Fibroblast of lung (primary cell): ENCODE measurements around the gene TMEM270. TPM values are rescaled to one million over a fixed set of nuclear protein-coding genes. Genes with fewer than 3 reads are reported as not detected.
"Not testable (repeated sequence)": the region's sequence is repeated elsewhere in the genome, so short reads cannot be mapped to it uniquely, and the experiment has no call there.

Source experiments
- DNase-seq, 2 donors: peaks; one replicate each; pipeline versions ENCODE4 v3.0.0 to v3.0.0-alpha.2; 2010; ENCODE audit warnings: low read depth in 2 of 2
- H2AFZ ChIP-seq: 2 replicates; pipeline ENCODE4 v1.5.1; 2012; ENCODE audit warnings: low read length, control low read depth, inconsistent platforms
- H3K27ac ChIP-seq: 2 replicates; pipeline ENCODE4 v1.5.1; 2011; ENCODE audit warnings: low read length, control low read depth; ENCODE audit not compliant: insufficient read depth
- H3K27me3 ChIP-seq: 2 replicates; pipeline ENCODE4 v1.5.1; 2011; ENCODE audit warnings: mild to moderate bottlenecking, low read length; ENCODE audit not compliant: control insufficient read depth, insufficient read depth
- H3K36me3 ChIP-seq: 2 replicates; pipeline ENCODE4 v1.5.1; 2011; ENCODE audit warnings: low read length; ENCODE audit not compliant: control insufficient read depth, insufficient read depth
- H3K4me1 ChIP-seq: 2 replicates; pipeline ENCODE4 v1.5.1; 2011; ENCODE audit warnings: low read length; ENCODE audit not compliant: control insufficient read depth, insufficient read depth; ENCODE audit errors: extremely low read depth
- H3K4me2 ChIP-seq: 2 replicates; pipeline ENCODE4 v1.5.1; 2011; ENCODE audit warnings: low read length, control low read depth; ENCODE audit not compliant: insufficient read depth; ENCODE audit errors: extremely low read depth
- H3K4me3 ChIP-seq, 4 experiments: fragments of 200-600 bp in 1 of 4; sonication (generic) in 1 of 4; replicated peaks in 1 of 4; 2 replicates each; pipeline ENCODE4 v1.5.1; 2011 to 2016; ENCODE audit warnings: low read length in 4 of 4, low read depth in 3 of 4, mild to moderate bottlenecking in 3 of 4, control low read depth in 2 of 4, inconsistent platforms in 1 of 4, mixed read lengths in 1 of 4; ENCODE audit not compliant: insufficient read depth in 1 of 4; ENCODE audit errors: control extremely low read depth in 1 of 4
- H3K79me2 ChIP-seq: 2 replicates; pipeline ENCODE4 v1.5.1; 2012; ENCODE audit warnings: mild to moderate bottlenecking, low read length, inconsistent platforms; ENCODE audit not compliant: control insufficient read depth, insufficient read depth
- H3K9ac ChIP-seq: 2 replicates; pipeline ENCODE4 v1.5.1; 2011; ENCODE audit warnings: mild to moderate bottlenecking, low read length, control low read depth; ENCODE audit not compliant: insufficient read depth
- H3K9me3 ChIP-seq: 2 replicates; pipeline ENCODE4 v1.5.1; 2012; ENCODE audit warnings: low read depth, low read length; ENCODE audit not compliant: control insufficient read depth, insufficient read depth
- H4K20me1 ChIP-seq: 2 replicates; pipeline ENCODE4 v1.5.1; 2011; ENCODE audit warnings: low read length; ENCODE audit not compliant: control insufficient read depth, insufficient read depth; ENCODE audit errors: extremely low read depth
- EZH2 ChIP-seq: IDR thresholded peaks from 2 replicates; pipeline ENCODE4 v1.5.1; 2012; ENCODE audit warnings: low read length, control low read depth, mild to moderate bottlenecking; ENCODE audit errors: missing control alignments
- polyA plus RNA-seq, 2 donors: library from polyadenylated mRNA; depleted of rRNA in 1 of 2; stranded (reverse) in 1 of 2; unstranded in 1 of 2; fragments of >200 nt; gene quantifications; 2 replicates each; pipeline ENCODE4 v1.2.1, GENCODE V29; 2011 to 2012; ENCODE audit warnings: missing spikeins in 1 of 2
- total RNA-seq: library from RNA; depleted of rRNA; stranded (reverse); fragments of >200 nt; gene quantifications from 2 replicates; pipeline ENCODE4 v1.2.1, GENCODE V29; 2014
- TF ChIP-seq, protein P1 (sequence below), 2 donors: IDR thresholded peaks in 1 of 2; conservative IDR thresholded peaks in 1 of 2; 1 replicate in 1 of 2; 2 replicates in 1 of 2; pipeline ENCODE4 v1.5.1; 2011 to 2012; ENCODE audit warnings: low read length in 2 of 2, control low read depth in 1 of 2, inconsistent platforms in 1 of 2, low read depth in 1 of 2, mild to moderate bottlenecking in 1 of 2

TMEM270 gene
- total and polyA plus RNA-seq, 2 donors (not counting 1 experiment from before 2014, with no cell fraction given) = not detected

DNA sequence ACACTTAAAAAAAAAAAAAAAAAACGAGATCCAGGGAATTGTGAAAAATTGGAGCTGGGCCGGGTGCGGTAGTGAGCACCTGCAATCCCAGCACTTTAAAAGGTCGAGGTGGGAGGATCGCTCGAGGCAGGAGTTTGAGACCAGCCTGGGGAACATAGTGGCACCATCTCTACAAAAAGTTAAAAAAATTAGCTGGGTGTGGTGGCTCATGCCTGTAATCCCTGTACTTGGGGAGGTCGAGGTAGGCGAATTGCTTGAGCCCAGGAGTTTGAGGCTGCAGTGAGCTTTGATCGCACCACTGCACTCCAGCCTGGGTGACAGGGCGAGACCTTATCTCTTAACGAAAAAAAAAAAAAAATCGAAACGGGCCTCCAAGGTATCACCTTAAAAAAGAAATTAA is 28.2 kb upstream of the TMEM270 start:
- TF ChIP-seq, protein P1, sequence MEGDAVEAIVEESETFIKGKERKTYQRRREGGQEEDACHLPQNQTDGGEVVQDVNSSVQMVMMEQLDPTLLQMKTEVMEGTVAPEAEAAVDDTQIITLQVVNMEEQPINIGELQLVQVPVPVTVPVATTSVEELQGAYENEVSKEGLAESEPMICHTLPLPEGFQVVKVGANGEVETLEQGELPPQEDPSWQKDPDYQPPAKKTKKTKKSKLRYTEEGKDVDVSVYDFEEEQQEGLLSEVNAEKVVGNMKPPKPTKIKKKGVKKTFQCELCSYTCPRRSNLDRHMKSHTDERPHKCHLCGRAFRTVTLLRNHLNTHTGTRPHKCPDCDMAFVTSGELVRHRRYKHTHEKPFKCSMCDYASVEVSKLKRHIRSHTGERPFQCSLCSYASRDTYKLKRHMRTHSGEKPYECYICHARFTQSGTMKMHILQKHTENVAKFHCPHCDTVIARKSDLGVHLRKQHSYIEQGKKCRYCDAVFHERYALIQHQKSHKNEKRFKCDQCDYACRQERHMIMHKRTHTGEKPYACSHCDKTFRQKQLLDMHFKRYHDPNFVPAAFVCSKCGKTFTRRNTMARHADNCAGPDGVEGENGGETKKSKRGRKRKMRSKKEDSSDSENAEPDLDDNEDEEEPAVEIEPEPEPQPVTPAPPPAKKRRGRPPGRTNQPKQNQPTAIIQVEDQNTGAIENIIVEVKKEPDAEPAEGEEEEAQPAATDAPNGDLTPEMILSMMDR (conservative IDR thresholded peaks at IDR 0.05 in 1 of 2, IDR thresholded peaks at IDR 0.05 in 1 of 2; ENCODE audit: low read depth in 1 of 2, low read length in 2 of 2) = no peak
- TF ChIP-seq EZH2 = no peak

DNA sequence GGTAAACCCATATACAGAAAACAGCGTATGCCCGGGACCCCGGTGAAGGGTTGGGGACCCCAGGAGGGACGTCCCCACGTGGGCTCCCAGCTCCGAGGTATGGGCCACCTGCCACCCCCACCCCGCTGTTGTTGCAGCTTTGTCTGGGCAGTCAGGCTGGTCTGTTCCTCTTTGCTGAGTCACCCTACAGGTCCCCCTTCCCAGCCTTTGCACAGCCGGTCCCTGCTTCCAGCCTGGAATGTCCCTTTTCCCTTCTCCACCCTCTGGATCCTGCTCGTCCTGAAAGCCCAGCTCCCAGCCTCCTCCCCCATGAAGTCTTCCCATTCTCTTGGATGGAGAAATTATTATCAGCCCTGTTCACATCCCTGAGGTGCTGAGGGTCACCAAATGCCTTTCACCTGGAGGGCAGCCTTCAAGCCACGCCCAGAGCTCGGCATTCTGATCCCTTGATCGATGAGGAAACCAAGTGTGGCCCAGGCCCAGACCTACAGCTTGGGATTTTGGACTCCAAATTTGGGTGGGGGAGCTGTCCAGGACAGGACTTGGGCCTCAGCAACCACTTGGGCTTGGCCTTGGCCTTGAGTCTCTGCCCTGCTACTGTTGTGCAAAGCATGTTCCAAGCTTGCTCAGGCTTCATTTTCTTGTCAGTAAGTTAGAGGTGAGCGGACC is 27.6 kb upstream of the TMEM270 start:
- H4K20me1 ChIP-seq = no peaks in the 10 kb centered on the region
- no peaks in the 10 kb centered on the region for H3K27me3 ChIP-seq
- DNase-seq = no peak
- no peaks in the 10 kb centered on the region for H3K36me3 ChIP-seq
- H3K79me2 ChIP-seq = no peaks in the 10 kb centered on the region
- no peak overlapping the region for H3K4me3 ChIP-seq
- H3K9me3 ChIP-seq = no peaks in the 10 kb centered on the region
- peaks cover 7% of the 10 kb centered on the region for H3K4me1 ChIP-seq
- H3K4me2 ChIP-seq = no peak overlapping the region
- no peak overlapping the region for H3K27ac ChIP-seq
- TF ChIP-seq, protein P1 (conservative IDR thresholded peaks at IDR 0.05 in 1 of 2, IDR thresholded peaks at IDR 0.05 in 1 of 2; ENCODE audit: low read depth in 1 of 2, low read length in 2 of 2) = no peak
- H3K9ac ChIP-seq = no peak overlapping the region
- H2AFZ ChIP-seq = no peak overlapping the region

More for the DNA sequence above, 28.2 kb upstream of the TMEM270 start:
- H3K79me2 ChIP-seq = no peaks in the 10 kb centered on the region
- H3K27me3 ChIP-seq = no peaks in the 10 kb centered on the region
- DNase-seq = no peak
- no peaks in the 10 kb centered on the region for H3K36me3 ChIP-seq
- no peaks in the 10 kb centered on the region for H3K9me3 ChIP-seq
- no peak overlapping the region for H3K27ac ChIP-seq
- no peaks in the 10 kb centered on the region for H4K20me1 ChIP-seq
- H3K4me1 ChIP-seq = peaks cover 10% of the 10 kb centered on the region
- H3K9ac ChIP-seq = no peak overlapping the region
- H3K4me2 ChIP-seq = no peak overlapping the region
- no peak overlapping the region for H2AFZ ChIP-seq
- H3K4me3 ChIP-seq = no peak overlapping the region

DNA sequence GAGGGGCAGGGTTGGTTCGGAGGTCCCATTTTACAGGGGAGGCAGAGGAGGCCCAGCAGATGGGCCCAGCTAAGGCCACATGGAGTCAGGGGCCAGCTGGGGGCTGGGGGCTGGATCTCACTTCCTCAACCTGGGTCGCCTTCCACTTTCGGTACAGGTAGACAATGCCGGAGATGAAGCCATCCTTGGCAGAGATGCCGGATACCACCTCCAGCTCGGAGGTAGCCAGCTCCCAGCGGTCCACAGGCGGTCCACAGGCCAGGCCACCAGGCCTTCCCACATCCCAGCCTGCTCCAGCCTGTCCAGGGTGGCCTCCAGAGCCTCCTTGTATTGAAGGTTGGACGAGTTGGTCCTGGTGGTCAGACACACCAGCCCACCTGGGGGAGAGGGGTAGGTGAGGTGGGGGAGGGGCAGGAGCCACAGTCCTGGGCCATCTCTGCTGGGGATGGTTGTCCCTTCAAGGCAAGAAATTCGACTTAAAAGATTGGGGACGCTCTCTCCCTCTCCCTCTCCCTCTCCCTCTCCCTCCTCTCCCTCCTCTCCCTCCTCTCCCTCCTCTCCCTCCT is 26.2 kb upstream of the TMEM270 start:
- no peak for DNase-seq
- H3K9ac ChIP-seq = no peak overlapping the region
- H4K20me1 ChIP-seq = no peaks in the 10 kb centered on the region
- TF ChIP-seq EZH2 = no peak
- TF ChIP-seq, protein P1 (conservative IDR thresholded peaks at IDR 0.05 in 1 of 2, IDR thresholded peaks at IDR 0.05 in 1 of 2; ENCODE audit: low read depth in 1 of 2, low read length in 2 of 2) = no peak
- H2AFZ ChIP-seq = no peak overlapping the region
- no peaks in the 10 kb centered on the region for H3K36me3 ChIP-seq
- no peaks in the 10 kb centered on the region for H3K9me3 ChIP-seq
- H3K79me2 ChIP-seq = no peaks in the 10 kb centered on the region
- no peak overlapping the region for H3K27ac ChIP-seq
- no peaks in the 10 kb centered on the region for H3K27me3 ChIP-seq
- H3K4me3 ChIP-seq = no peak overlapping the region
- H3K4me1 ChIP-seq = peaks cover 7% of the 10 kb centered on the region
- no peak overlapping the region for H3K4me2 ChIP-seq

DNA sequence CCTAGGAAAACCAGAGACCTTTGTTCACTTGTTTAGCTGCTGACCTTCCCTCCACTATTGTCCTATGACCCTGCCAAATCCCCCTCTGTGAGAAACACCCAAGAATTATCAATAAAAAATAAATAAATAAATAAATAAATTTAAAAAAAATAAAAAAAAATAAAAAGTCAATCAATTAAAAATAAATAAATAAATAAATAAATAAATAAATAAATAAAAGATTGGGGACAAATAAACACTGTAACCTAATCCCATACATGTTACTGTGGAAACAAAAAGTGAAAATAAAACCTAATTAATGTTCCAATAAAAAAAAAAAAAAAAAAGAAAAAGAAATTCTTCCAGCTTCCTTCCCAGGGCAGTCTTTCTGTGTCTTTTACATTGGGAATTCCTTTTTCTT is 23.8 kb upstream of the TMEM270 start:
- not testable (repeated sequence) for H3K27ac ChIP-seq, H2AFZ ChIP-seq, H3K4me1 ChIP-seq, H3K36me3 ChIP-seq, H3K9me3 ChIP-seq, H3K27me3 ChIP-seq, H3K4me2 ChIP-seq, H3K79me2 ChIP-seq, DNase-seq, H3K9ac ChIP-seq, H3K4me3 ChIP-seq, H4K20me1 ChIP-seq
